Gastroesophageal sphincter (tissue), 3 donors: ENCODE results near the gene ZNF687.

Source experiments
- POLR2AphosphoS5 ChIP-seq: sonication (generic); formaldehyde crosslinking; IDR thresholded peaks from one replicate; pipeline ENCODE4 v1.6.1; 2017; ENCODE audit warnings: antibody characterized with exemption
- TF ChIP-seq, protein P1 (sequence below), 4 experiments: fragments of 200-600 bp in 2 of 4; fragments of 450-650 bp in 2 of 4; sonication (generic) in 1 of 4; IDR thresholded peaks; one replicate each; pipeline ENCODE4 v1.5.1; 2017 to 2019; ENCODE audit warnings: antibody characterized with exemption in 4 of 4, mild to moderate bottlenecking in 2 of 4, moderate library complexity in 2 of 4

DNA sequence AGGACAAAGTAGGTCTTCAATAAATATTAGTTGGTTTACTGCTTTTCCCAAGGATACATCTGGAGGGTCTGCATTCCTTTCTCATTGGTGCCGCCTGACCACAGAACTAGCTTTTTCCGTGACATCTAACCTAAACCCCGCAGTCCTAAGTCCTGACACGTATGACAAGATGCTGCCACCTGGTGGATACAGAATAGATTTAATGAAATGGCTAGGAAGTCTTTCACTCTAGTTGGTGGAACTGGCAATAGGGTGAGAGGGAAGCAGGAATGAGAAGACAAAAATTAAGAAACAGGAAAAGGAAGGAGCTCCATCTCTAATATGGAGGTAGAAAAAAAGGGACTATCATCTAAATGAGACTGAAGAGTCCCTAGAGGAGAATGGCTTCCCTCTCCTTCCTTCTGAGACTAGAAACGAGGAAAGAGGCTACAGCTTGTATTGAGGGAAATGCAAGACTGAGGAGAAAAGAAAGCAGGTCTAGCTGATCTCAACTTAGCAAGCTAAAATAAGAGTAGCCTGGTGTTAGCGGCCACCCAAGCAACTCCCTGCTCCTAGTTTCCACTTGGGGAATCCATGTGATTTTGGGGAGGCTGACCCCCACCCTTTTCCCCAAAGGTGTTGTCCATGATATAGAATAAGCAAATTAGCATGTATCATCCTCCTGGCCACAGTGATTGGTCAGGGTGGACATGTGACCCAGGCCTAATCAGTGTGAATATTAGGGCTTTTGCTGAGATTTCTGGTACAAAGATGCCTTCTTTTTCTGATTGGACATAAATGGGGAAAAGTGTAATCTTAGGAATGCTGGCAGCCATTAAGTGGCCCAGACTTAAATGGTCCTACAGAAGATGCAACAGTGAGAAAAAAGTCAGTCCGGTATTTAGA is 59.0 kb downstream of the ZNF687 start:
- TF ChIP-seq, protein P1, sequence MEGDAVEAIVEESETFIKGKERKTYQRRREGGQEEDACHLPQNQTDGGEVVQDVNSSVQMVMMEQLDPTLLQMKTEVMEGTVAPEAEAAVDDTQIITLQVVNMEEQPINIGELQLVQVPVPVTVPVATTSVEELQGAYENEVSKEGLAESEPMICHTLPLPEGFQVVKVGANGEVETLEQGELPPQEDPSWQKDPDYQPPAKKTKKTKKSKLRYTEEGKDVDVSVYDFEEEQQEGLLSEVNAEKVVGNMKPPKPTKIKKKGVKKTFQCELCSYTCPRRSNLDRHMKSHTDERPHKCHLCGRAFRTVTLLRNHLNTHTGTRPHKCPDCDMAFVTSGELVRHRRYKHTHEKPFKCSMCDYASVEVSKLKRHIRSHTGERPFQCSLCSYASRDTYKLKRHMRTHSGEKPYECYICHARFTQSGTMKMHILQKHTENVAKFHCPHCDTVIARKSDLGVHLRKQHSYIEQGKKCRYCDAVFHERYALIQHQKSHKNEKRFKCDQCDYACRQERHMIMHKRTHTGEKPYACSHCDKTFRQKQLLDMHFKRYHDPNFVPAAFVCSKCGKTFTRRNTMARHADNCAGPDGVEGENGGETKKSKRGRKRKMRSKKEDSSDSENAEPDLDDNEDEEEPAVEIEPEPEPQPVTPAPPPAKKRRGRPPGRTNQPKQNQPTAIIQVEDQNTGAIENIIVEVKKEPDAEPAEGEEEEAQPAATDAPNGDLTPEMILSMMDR (IDR thresholded peaks at IDR 0.05) = peak; percentile 65 to 85 (median 78)
- TF ChIP-seq POLR2AphosphoS5 = no peak
